Activated CD8-positive, alpha-beta T cell treated with anti-CD3 and anti-CD28 coated beads, Interleukin-2, amount 10 ng/mL, durations not matched to agents 7 days and 5 days (primary cell): ENCODE measurements around the gene TFAP2E. TPM values are rescaled to one million over a fixed set of nuclear protein-coding genes. Genes with fewer than 3 reads are reported as not detected.

ENCODE experiments used
- ATAC-seq: fragments of 150-1000 bp; cut with Tn5 transposase; one replicate; pipeline ENCODE4 v1.10.0; 2021; ENCODE audit warnings: moderate library complexity
- CTCF ChIA-PET: fragments of 350-600 bp; sonication (Branson Sonifier 250); formaldehyde crosslinking; loops from one replicate; lab custom pipeline; 2021; ENCODE audit warnings: antibody characterized with exemption; lab: Charles Lee
- POLR2A ChIA-PET: fragments of 350-600 bp; sonication (Branson Sonifier 250); formaldehyde crosslinking; loops from one replicate; lab custom pipeline; 2021; ENCODE audit warnings: antibody characterized with exemption; lab: Charles Lee
- DNase-seq: peaks from one replicate; pipeline ENCODE4 v3.0.0-alpha.2; 2020
- H3K27ac Mint-ChIP-seq: one replicate; pipeline ENCODE4 v1.8.0; 2021; ENCODE audit warnings: mild to moderate bottlenecking, mixed read lengths
- H3K27me3 Mint-ChIP-seq: one replicate; pipeline ENCODE4 v1.8.0; 2021; ENCODE audit warnings: low read depth, mixed read lengths
- H3K36me3 Mint-ChIP-seq: one replicate; pipeline ENCODE4 v1.8.0; 2021; ENCODE audit warnings: low read depth, mixed read lengths
- H3K4me1 Mint-ChIP-seq: one replicate; pipeline ENCODE4 v1.8.0; 2021; ENCODE audit warnings: low read depth, mixed read lengths
- H3K4me3 Mint-ChIP-seq: one replicate; pipeline ENCODE4 v1.8.0; 2021; ENCODE audit warnings: mild to moderate bottlenecking, mixed read lengths
- H3K9me3 Mint-ChIP-seq: one replicate; pipeline ENCODE4 v1.8.0; 2022; ENCODE audit warnings: mixed read lengths; ENCODE audit not compliant: insufficient read depth
- total RNA-seq, 2 experiments: library from RNA; stranded (reverse); gene quantifications; one replicate each; pipeline ENCODE4 v1.2.3, GENCODE V29; 2021

TFAP2E gene
- total RNA-seq, 2 experiments from 2014 or later: 1.0 to 1.1 TPM

- DNase-seq (no peak), ATAC-seq (no peak)
- ChIA-PET CTCF (interaction anchor here (0.9 kb wide), 1 partner anchor 60 kb away, joined by 3 read pairs; no protein-coding TSS in a partner anchor), POLR2A (no interaction called here)
- H3K4me1 Mint-ChIP-seq: no peaks in the 10 kb centered on the region
- H3K9me3 Mint-ChIP-seq: no peaks in the 10 kb centered on the region
- no peak overlapping the region for H3K27ac Mint-ChIP-seq
- H3K4me3 Mint-ChIP-seq: no peak overlapping the region
- no peaks in the 10 kb centered on the region for H3K27me3 Mint-ChIP-seq
- H3K36me3 Mint-ChIP-seq: peaks cover 54% of the 10 kb centered on the region
Observed at GRCh38 chr1:35629051-35629450, 55.9 kb downstream of the TFAP2E start.

- Mint-ChIP-seq H3K27ac (no peak overlapping the region), H3K27me3 (no peaks in the 10 kb centered on the region), H3K4me3 (no peak overlapping the region), H3K4me1 (peaks cover 13% of the 10 kb centered on the region), H3K9me3 (no peaks in the 10 kb centered on the region), H3K36me3 (peaks cover 62% of the 10 kb centered on the region)
- POLR2A ChIA-PET: interaction anchor here (0.6 kb wide), 1 partner anchor 138 kb away, joined by 4 read pairs; the partner anchor contains the start of gene CLSPN
- DNase-seq (no peak), ATAC-seq (no peak)
- CTCF ChIA-PET: no interaction called here
Observed at GRCh38 chr1:35631396-35631795, 58.3 kb downstream of the TFAP2E start.

- ATAC-seq (no peak), DNase-seq (no peak)
- peaks cover 62% of the 10 kb centered on the region for H3K36me3 Mint-ChIP-seq
- H3K27me3 Mint-ChIP-seq: no peaks in the 10 kb centered on the region
- no peaks in the 10 kb centered on the region for H3K9me3 Mint-ChIP-seq
- POLR2A ChIA-PET: no interaction called here
- CTCF ChIA-PET: interaction anchor here (0.7 to 1.8 kb wide), 4 partner anchors 49 to 94 kb away, joined by 3 to 7 read pairs (median 3); no protein-coding TSS in a partner anchor
- H3K27ac Mint-ChIP-seq: no peak overlapping the region
- peaks cover 26% of the 10 kb centered on the region for H3K4me1 Mint-ChIP-seq
- no peak overlapping the region for H3K4me3 Mint-ChIP-seq
Observed at GRCh38 chr1:35633547-35633946, 60.4 kb downstream of the TFAP2E start.

DNA sequence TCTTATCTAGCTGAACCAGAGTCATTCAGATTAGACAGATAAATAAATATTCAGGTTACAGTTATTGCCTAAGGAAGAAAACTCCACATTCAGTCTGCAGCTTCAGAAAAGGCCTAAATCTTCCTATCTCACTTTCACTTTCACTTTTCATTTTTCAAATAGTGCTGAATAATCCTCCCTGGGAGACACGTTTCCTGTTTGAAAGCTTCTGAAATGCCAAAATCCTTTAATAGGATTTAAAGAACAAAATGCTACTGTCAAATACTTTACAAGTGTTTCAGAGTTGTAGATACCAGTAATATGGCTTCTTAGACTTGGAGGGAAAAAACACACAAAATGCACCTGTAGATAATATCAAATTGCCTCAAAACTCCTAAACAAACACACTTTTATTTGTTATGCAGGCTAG, 64.3 kb downstream of the TFAP2E start:
- H3K27ac Mint-ChIP-seq: peak overlapping the region; percentile 87
- DNase-seq (no peak), ATAC-seq (no peak)
- ChIA-PET POLR2A (interaction anchor here (0.6 to 1.2 kb wide), 2 partner anchors 132 to 193 kb away, joined by 5 read pairs; partner anchors contain the start of gene CLSPN), CTCF (interaction anchor here (1.0 to 2.0 kb wide), 8 partner anchors 8 to 186 kb away, joined by 3 to 6 read pairs (median 4); no protein-coding TSS in a partner anchor)
- peaks cover 38% of the 10 kb centered on the region for H3K36me3 Mint-ChIP-seq
- peak overlapping the region; percentile 80 for H3K4me3 Mint-ChIP-seq
- no peaks in the 10 kb centered on the region for H3K27me3 Mint-ChIP-seq
- no peaks in the 10 kb centered on the region for H3K9me3 Mint-ChIP-seq
- peaks cover 45% of the 10 kb centered on the region for H3K4me1 Mint-ChIP-seq

- CTCF ChIA-PET: interaction anchor here (1.0 kb wide), 1 partner anchor 76 kb away, joined by 3 read pairs; no protein-coding TSS in a partner anchor
- H3K27ac Mint-ChIP-seq: peak overlapping the region; percentile 99
- DNase-seq (no peak), ATAC-seq (no peak)
- POLR2A ChIA-PET: interaction anchor here (1.0 to 1.6 kb wide), 2 partner anchors 75 to 129 kb away, joined by 3 to 4 read pairs; no protein-coding TSS in a partner anchor
- peak overlapping the region; percentile 99 for H3K4me3 Mint-ChIP-seq
- no peaks in the 10 kb centered on the region for H3K9me3 Mint-ChIP-seq
- peaks cover 19% of the 10 kb centered on the region for H3K27me3 Mint-ChIP-seq
- peaks cover 20% of the 10 kb centered on the region for H3K36me3 Mint-ChIP-seq
- peaks cover 38% of the 10 kb centered on the region for H3K4me1 Mint-ChIP-seq
Observed at GRCh38 chr1:35640380-35641232, 67.5 kb downstream of the TFAP2E start.

GRCh38 chr1:35641233-35641866, 68.2 kb downstream of the TFAP2E start, which contains the start of gene PSMB2:
PSMB2 (minus strand) TSS chr1:35641526; CDS start chr1:35641432, 94 bp downstream.
- peak within 1 kb of the TSS; percentile 99 for H3K27ac Mint-ChIP-seq
- DNase-seq: peak; percentile 98
- ChIA-PET CTCF (no interaction called here), POLR2A (interaction anchor here (1.6 kb wide), 1 partner anchor 74 kb away, joined by 4 read pairs; no protein-coding TSS in a partner anchor)
- peak within 1 kb of the TSS; percentile 99 for H3K4me3 Mint-ChIP-seq
- H3K4me1 Mint-ChIP-seq: peaks cover 32% of the 10 kb centered on the region
- no peaks in the 10 kb centered on the region for H3K9me3 Mint-ChIP-seq
- peaks cover 26% of the 10 kb centered on the region for H3K27me3 Mint-ChIP-seq
- H3K36me3 Mint-ChIP-seq: peaks cover 15% of the 10 kb centered on the region
- peak; percentile 96 for ATAC-seq

DNA sequence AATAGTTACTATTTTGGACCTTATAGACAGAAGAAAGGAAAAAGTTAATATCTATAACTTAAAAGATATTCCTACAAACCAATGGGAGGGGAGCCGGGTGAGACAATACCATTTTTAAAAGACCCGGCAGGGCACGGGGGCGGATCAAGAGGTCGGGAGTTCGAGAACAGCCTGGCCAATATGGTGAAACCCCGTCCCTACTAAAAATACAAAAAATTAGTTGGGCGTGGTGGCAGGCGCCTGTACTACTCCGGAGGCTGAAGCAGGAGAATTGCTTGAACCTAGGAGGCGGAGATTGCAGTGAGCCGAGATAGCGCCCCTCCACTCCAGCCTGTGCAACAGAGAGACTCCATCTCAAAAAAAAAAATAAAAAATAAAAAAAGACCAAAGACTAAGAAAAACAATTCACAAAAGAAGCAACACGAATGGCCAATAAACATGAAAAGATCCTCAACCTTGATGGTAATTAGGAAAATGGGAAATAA, 69.4 kb downstream of the TFAP2E start:
- H3K36me3 Mint-ChIP-seq: peaks cover 12% of the 10 kb centered on the region
- peak overlapping the region; percentile 99 for H3K27ac Mint-ChIP-seq
- H3K27me3 Mint-ChIP-seq: peaks cover 31% of the 10 kb centered on the region
- ATAC-seq: no peak
- H3K9me3 Mint-ChIP-seq: no peaks in the 10 kb centered on the region
- DNase-seq: peak; percentile 25
- POLR2A ChIA-PET: no interaction called here
- peaks cover 28% of the 10 kb centered on the region for H3K4me1 Mint-ChIP-seq
- H3K4me3 Mint-ChIP-seq: peak overlapping the region; percentile 99
- CTCF ChIA-PET: no interaction called here

DNA sequence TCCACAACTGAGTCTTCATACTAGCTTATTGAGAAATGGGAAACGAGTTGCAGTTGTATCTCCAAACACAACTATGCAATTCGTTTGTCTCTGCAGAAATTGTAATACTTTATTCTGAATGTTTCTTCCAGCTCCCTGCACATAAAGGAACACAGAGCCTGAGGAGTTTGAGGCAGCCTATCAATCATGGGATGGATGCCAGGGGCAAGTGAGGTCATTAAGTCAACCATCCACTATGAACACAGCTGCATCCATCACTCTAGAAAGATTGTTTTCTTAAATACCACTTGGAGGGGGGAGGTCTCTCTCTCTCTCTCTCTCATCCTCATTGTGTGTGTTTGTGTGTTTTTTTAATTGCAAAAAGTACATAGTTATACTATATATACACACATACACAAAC, 71.1 kb downstream of the TFAP2E start:
- H3K9me3 Mint-ChIP-seq: no peaks in the 10 kb centered on the region
- ChIA-PET CTCF (interaction anchor here (3.3 kb wide), 1 partner anchor 71 kb away, joined by 16 read pairs; no protein-coding TSS in a partner anchor), POLR2A (interaction anchor here (0.8 kb wide), 1 partner anchor 9 kb away, joined by 3 read pairs; no protein-coding TSS in a partner anchor)
- peaks cover 16% of the 10 kb centered on the region for H3K4me1 Mint-ChIP-seq
- H3K27me3 Mint-ChIP-seq: peaks cover 34% of the 10 kb centered on the region
- no peak overlapping the region for H3K27ac Mint-ChIP-seq
- DNase-seq: no peak
- no peak overlapping the region for H3K4me3 Mint-ChIP-seq
- no peak for ATAC-seq
- H3K36me3 Mint-ChIP-seq: peaks cover 6% of the 10 kb centered on the region

Other genes starting within 250 kb of the TFAP2E start
- 10 to 100 TPM; 27.0 to 36.1 TPM for gene KIAA0319L, start 15.9 kb upstream of the TFAP2E start, total RNA-seq
- gene NCDN, start 15.5 kb upstream of the TFAP2E start, total RNA-seq: 10 to 100 TPM; 19.3 to 19.4 TPM
- 10 to 100 TPM; 82.4 to 86.6 TPM for gene PSMB2, start 68.2 kb downstream of the TFAP2E start, total RNA-seq
- gene C1orf216, start 145.6 kb downstream of the TFAP2E start, total RNA-seq: 10 to 100 TPM; 16.7 to 17.2 TPM
- gene CLSPN, start 196.7 kb downstream of the TFAP2E start, total RNA-seq: 10 to 100 TPM; 88.8 to 89.7 TPM
- gene AGO4, start 234.7 kb downstream of the TFAP2E start, total RNA-seq: 1 to 10 TPM; 7.9 to 8.5 TPM